Aorta (tissue), 5 donors: ENCODE measurements around the gene FGR. TPM values are rescaled to one million over a fixed set of nuclear protein-coding genes. Genes with fewer than 3 reads are reported as not detected.

ENCODE experiments used
- ATAC-seq: fragments of 200-7000 bp; cut with Tn5 transposase; one replicate; pipeline ENCODE4 v1.9.1; 2022; ENCODE audit warnings: moderate library complexity; ENCODE audit not compliant: low FRiP score
- DNase-seq, 2 donors: peaks; one replicate each; pipeline ENCODE4 v3.0.0-alpha.2; 2020
- H3K27ac ChIP-seq, 2 donors: one replicate each; pipeline ENCODE4 v1.5.1; 2013; ENCODE audit warnings: low read length in 2 of 2, mild to moderate bottlenecking in 2 of 2, moderate library complexity in 2 of 2, control low read depth in 1 of 2, inconsistent platforms in 1 of 2, low read depth in 1 of 2
- H3K27me3 ChIP-seq, 2 donors: one replicate each; pipeline ENCODE4 v1.6.1; 2013; ENCODE audit warnings: control low read depth in 1 of 2, low read length in 1 of 2, mild to moderate bottlenecking in 1 of 2, moderate library complexity in 1 of 2; ENCODE audit not compliant: insufficient read depth in 2 of 2, control insufficient read depth in 1 of 2
- H3K36me3 ChIP-seq, 2 donors: one replicate each; pipeline ENCODE4 v1.6.1; 2013; ENCODE audit warnings: control low read depth in 1 of 2, low read length in 1 of 2, mild to moderate bottlenecking in 1 of 2; ENCODE audit not compliant: insufficient read depth in 2 of 2, control insufficient read depth in 1 of 2
- H3K4me1 ChIP-seq, 2 donors: one replicate each; pipeline ENCODE4 v1.6.1; 2013; ENCODE audit warnings: low read length in 2 of 2, control low read depth in 1 of 2, mild to moderate bottlenecking in 1 of 2, moderate library complexity in 1 of 2; ENCODE audit not compliant: insufficient read depth in 2 of 2, control insufficient read depth in 1 of 2
- H3K4me3 ChIP-seq, 2 donors: one replicate each; pipeline ENCODE4 v1.5.1; 2013; ENCODE audit warnings: low read length in 2 of 2, control low read depth in 1 of 2, mild to moderate bottlenecking in 1 of 2
- H3K9me3 ChIP-seq: one replicate; pipeline ENCODE4 v1.6.1; 2013; ENCODE audit warnings: mild to moderate bottlenecking, low read length; ENCODE audit not compliant: control insufficient read depth
- WGBS, 2 donors: extraction: QIAGEN DNeasy Blood & Tissue Kit; methylation state at CpG; one replicate each; pipeline ENCODE4 v1.1.7; 2013; 5-methylcytosine and 5-hydroxymethylcytosine counted together
- intact Hi-C, 2 donors: fragments of 100-400 bp; cut with DNase I; formaldehyde crosslinking; loops; one replicate each; pipeline versions ENCODE4 v1.14.2 to v1.15.0; 2022
- polyA plus RNA-seq, 2 donors: library from polyadenylated mRNA; stranded (reverse); fragments of 200-250 nt; gene quantifications; one replicate each; pipeline ENCODE4 v1.2.3, GENCODE V29; 2013
- total RNA-seq, 2 donors: library from RNA; stranded (reverse); fragmentation: NEBNext Ultra II Directional; extraction: Animal tissue kit (Norgen Biotek cat#: 25700); gene quantifications; one replicate each; pipeline ENCODE4 v1.2.1, GENCODE V29; 2021
- donor health status: healthy with polysubstance abuse.
- donor health status: Bipolar disorder and iron deficiency.
- donor health status: DM: no; HTN: no; CAD: no.
- donor health status: DM: no; HTN: no; CAD: no.
- donor health status: DM: yes; HTN: yes; CAD: no.

Gene FGR
- total and polyA plus RNA-seq, 4 donors: 2.8 to 21.7 (median 12.1) TPM

DNA sequence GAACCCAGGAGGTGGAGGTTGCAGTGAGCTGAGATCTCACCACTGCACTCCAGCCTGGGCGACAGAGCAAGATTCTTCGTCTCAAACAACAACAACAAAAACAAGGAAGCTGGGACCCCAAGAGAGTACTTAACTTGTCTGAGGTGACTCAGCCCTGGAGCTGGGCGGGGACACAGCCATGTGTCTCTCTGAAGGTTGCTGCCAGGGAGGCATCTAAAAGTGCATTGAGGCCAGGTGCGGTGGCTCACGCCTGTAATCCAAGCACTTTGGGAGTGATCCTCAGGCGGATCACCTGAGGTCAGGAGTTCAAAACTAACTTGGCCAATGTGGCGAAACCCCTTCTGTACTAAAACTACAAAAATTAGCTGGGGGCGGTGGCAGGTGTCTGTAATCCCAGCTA, 29.3 kb upstream of the FGR start:
- no peaks in the 10 kb centered on the region for H3K36me3 ChIP-seq
- DNase-seq (no peak), ATAC-seq (no peak)
- no peaks in the 10 kb centered on the region for H3K27me3 ChIP-seq
- WGBS, 2 donors: 86 to 89% methylated on average over 8 of the region's 8 CpGs
- no peaks in the 10 kb centered on the region for H3K9me3 ChIP-seq
- intact Hi-C loops: loop anchor here (5.0 to 10.0 kb wide), 3 partner anchors 107 to 269 kb away; partner anchors contain the start of gene GPR3 (in 1 of the 2)
- H3K4me1 ChIP-seq: no peaks in the 10 kb centered on the region
- H3K4me3 ChIP-seq: no peak overlapping the region
- no peak overlapping the region for H3K27ac ChIP-seq

DNA sequence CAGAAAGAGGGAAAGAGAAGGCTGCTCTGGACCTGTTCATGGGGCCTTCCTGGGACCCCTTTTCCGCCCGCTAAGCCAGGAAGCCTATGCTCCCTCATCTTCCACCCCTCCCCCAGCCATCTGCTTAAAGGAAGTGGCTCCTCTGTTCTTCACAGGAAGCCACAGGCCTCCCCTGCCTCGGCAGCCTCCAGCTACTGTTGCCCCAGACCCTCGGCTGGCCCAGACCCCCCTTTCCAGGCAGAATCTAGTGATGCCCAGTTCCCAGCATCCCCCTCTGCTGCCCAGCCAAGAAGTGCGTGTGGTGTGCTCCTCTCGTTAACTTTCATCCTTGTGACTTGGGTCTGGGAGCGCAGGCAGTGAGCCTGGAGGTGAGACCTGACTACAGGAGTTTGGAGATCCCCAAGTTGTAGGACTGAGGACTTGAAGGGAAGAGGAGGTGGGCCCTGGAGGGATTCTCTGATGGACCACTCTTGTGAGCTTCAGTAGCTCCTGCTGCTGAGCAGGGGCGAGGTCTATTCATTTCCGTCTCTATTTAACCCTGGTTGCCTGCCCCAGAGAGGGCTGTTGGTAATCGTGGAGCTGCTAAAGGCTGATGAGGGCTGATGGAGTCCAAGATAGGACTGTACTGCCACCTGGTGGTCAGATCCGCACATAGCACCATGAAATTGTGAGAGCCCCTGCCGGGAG, 27.9 kb upstream of the FGR start:
- Histone ChIP-seq H3K36me3 (no peaks in the 10 kb centered on the region), H3K9me3 (no peaks in the 10 kb centered on the region), H3K4me3 (no peak overlapping the region), H3K27me3 (no peaks in the 10 kb centered on the region), H3K4me1 (no peaks in the 10 kb centered on the region), H3K27ac (no peak overlapping the region)
- intact Hi-C loops: loop anchor here (1.0 to 10.0 kb wide), 5 partner anchors 19 to 268 kb away; partner anchors contain the start of gene GPR3 (in 1 of the 2)
- DNase-seq (peak; percentile 86 to 95), ATAC-seq (peak; percentile 85)
- 32 to 35% methylated on average over 12 of the region's 12 CpGs for WGBS, 2 donors

DNA sequence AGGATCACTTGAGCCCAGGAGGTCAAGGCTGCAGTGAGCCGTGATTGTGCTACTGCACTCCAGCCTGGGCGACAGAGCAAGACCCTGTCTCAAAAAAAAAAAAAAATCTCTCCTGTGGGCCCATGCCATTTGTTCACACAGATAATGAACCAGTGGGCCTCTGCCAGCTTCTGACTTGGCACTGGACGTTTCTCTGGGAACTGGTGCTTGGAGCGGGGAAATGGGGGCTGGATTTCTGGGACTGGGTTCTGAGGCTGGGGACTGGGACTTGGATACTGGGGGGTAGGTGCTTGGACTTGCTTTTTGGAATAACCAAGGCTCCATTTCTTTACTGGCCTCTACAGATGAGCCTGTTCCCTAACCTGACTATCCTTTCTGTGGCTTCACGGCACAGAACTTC, 27.3 kb upstream of the FGR start:
- H3K4me3 ChIP-seq: no peak overlapping the region
- H3K27me3 ChIP-seq: no peaks in the 10 kb centered on the region
- no peaks in the 10 kb centered on the region for H3K4me1 ChIP-seq
- ATAC-seq (no peak), DNase-seq (no peak)
- H3K36me3 ChIP-seq: no peaks in the 10 kb centered on the region
- H3K27ac ChIP-seq: no peak overlapping the region
- no peaks in the 10 kb centered on the region for H3K9me3 ChIP-seq
- 75 to 81% methylated on average over 4 to 5 of the region's 5 CpGs for WGBS, 2 donors
- intact Hi-C loops: loop anchor here (2.0 to 10.0 kb wide), 4 partner anchors 53 to 267 kb away; partner anchors contain the start of gene GPR3 (in 1 of the 2)

DNA sequence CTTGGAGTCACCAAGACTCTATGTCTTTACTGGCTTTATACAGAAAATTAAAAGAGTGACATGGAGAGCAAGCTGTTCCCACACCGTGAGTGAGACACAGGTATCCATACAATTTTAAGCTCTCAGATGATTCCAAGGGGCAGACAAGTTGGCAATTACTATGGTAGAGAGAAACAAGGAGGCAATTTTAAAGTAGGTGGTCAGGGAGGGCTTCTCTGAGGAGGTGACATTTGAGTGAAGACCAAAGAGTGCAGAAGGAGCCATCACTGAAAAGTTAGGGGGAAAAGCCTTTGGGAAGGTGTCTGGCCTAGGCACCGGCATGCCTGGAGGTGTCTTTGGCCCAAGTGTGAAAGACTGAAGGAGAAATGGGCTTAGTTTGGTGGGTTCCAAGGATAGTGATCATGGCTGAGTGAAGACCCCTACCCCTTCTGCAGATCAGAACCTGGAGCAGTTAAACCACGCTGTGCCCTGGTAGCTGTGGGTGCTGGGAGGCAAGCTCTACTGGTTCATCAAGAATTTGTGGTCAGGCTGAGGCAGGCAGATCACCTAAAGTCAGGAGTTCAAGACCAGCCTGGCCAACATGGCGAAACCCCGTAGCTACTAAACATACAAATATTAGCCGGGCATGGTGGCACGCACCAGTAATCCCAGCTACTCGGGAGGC, 26.6 kb upstream of the FGR start:
- WGBS, 2 donors: 96 to 97% methylated on average over 8 of the region's 8 CpGs

DNA sequence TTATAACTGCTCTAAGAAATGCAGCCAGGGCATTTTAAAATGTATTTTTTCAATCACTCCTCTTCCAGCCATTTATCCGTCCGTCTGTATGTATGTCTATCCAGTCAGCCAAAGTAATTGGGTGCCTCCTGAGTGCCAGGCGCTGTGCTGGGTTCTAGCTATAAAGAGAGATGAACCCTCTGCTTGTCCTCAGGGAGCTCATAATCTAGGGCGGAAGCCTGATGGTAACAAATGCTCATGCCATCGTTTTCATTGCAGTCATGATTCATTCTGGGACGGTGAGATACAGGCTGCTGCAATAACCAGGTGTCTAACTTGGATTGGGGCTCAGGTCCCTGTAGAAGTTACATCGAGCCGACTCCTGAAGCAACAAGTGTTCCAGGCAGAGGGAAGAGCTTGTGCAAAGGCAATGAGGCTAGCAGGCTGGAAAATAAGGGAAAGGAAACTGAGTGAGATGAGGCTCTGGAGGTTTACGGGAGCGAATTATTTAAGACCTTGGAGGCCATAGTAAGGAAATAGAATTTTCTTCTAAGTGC, 25.4 kb upstream of the FGR start:
- no peaks in the 10 kb centered on the region for H3K9me3 ChIP-seq
- H3K36me3 ChIP-seq: no peaks in the 10 kb centered on the region
- peak overlapping the region in 1 of 2 donors; percentile 50 for H3K27ac ChIP-seq
- no peaks in the 10 kb centered on the region for H3K4me1 ChIP-seq
- 59 to 60% methylated on average over 10 of the region's 10 CpGs for WGBS, 2 donors
- intact Hi-C loops: loop anchor here (5.0 to 10.0 kb wide), 3 partner anchors 103 to 266 kb away; partner anchors contain the start of gene GPR3 (in 1 of the 2)
- no peak for ATAC-seq
- no peaks in the 10 kb centered on the region for H3K27me3 ChIP-seq
- H3K4me3 ChIP-seq: peak overlapping the region; percentile 42 to 51
- no peak for DNase-seq

More for the DNA sequence above, 26.6 kb upstream of the FGR start:
- H3K4me1 ChIP-seq: no peaks in the 10 kb centered on the region
- intact Hi-C loops: loop anchor here (2.0 to 10.0 kb wide), 4 partner anchors 53 to 267 kb away; partner anchors contain the start of gene GPR3 (in 1 of the 2)
- H3K9me3 ChIP-seq: no peaks in the 10 kb centered on the region
- ATAC-seq (no peak), DNase-seq (no peak)
- H3K27me3 ChIP-seq: no peaks in the 10 kb centered on the region
- H3K27ac ChIP-seq: no peak overlapping the region
- H3K36me3 ChIP-seq: no peaks in the 10 kb centered on the region
- H3K4me3 ChIP-seq: no peak overlapping the region

DNA sequence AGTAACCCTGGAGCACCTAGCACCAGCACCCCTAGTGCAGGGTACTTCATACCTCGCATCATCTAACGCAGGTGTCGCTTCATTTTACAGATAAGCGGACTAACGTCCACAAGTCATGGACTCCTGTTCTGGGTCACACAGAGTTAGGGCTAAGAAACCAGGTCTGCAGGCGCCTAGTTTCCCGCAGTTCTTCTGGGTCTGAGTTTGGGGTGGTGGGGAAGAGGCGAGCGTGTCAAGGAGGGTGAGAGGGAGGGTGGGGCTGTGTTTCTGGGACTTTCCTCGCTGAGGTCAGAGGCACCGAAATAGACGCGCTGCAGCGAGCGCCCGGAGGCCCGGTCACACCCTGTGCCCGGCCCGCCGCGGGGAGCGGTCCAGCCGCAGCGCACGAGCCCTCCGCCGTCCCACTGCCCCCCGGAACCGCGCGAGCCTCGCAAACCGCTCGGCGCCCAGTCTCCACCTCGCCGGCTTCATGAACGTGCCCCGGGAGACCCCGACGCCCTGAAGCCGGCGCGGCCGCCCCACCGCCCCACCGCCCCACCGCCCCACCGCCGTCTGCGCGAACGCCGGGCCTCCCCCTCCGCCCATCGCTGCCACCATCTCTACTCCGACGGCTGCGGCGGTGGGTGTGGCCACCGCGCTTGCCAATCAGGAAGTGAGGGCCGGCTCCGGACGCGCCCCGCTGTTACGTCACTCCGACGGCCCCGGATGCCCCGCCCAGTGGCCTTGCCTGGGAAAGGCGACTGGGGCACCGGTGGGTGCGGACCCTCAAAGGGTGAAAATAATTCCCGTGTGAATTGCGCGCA, 24.7 kb upstream of the FGR start:
- intact Hi-C loops: loop anchor here (5.0 to 10.0 kb wide), 3 partner anchors 102 to 265 kb away; partner anchors contain the start of gene GPR3 (in 1 of the 2)
- no peaks in the 10 kb centered on the region for H3K4me1 ChIP-seq
- DNase-seq (peak; percentile 95 to 97), ATAC-seq (peak; percentile 92)
- no peaks in the 10 kb centered on the region for H3K27me3 ChIP-seq
- 6 to 8% methylated on average over 62 to 78 of the region's 78 CpGs for WGBS, 2 donors
- H3K4me3 ChIP-seq: peak overlapping the region; percentile 42 to 51
- peak overlapping the region; percentile 15 to 55 for H3K27ac ChIP-seq
- H3K36me3 ChIP-seq: no peaks in the 10 kb centered on the region
- H3K9me3 ChIP-seq: no peaks in the 10 kb centered on the region

DNA sequence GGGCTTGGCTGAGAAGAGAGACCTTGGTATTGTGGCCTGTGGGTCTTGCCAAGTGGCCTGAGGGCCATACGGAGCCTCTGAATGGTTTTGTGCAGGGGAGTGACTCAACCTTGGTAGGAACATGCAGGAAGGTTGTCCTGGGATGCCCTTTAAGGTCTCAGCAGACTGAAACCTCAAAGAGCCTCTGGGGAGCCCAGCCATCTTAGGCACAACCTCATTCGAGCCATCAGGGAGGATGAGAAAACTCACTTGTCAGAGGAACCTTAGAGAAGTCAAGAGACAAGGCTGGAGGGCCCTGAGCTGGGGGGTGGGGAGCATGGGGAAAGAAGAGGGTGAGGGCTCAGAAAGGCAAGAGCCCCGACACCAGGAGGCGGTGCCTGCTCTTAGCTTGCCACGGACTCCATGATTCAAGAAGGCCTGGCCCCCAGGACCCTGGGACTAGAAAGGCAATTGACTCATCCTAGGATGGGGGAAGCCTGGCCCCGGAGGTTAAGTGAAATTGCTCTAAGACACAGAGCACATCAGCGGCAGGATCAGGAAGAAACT, 24.0 kb upstream of the FGR start:
- peak; percentile 20 for ATAC-seq

More for the DNA sequence above, 24.0 kb upstream of the FGR start:
- Histone ChIP-seq H3K4me3 (no peak overlapping the region), H3K36me3 (no peaks in the 10 kb centered on the region), H3K9me3 (no peaks in the 10 kb centered on the region), H3K4me1 (no peaks in the 10 kb centered on the region), H3K27ac (peak overlapping the region; percentile 15 to 55), H3K27me3 (no peaks in the 10 kb centered on the region)
- WGBS, 2 donors: 50 to 53% methylated on average over 7 of the region's 7 CpGs
- intact Hi-C loops: no loop called here
- DNase-seq: peak in 1 of 2 donors; percentile 80
